Measurements from ENCODE around the gene SNX20.

- TF ChIP-seq, protein P1, sequence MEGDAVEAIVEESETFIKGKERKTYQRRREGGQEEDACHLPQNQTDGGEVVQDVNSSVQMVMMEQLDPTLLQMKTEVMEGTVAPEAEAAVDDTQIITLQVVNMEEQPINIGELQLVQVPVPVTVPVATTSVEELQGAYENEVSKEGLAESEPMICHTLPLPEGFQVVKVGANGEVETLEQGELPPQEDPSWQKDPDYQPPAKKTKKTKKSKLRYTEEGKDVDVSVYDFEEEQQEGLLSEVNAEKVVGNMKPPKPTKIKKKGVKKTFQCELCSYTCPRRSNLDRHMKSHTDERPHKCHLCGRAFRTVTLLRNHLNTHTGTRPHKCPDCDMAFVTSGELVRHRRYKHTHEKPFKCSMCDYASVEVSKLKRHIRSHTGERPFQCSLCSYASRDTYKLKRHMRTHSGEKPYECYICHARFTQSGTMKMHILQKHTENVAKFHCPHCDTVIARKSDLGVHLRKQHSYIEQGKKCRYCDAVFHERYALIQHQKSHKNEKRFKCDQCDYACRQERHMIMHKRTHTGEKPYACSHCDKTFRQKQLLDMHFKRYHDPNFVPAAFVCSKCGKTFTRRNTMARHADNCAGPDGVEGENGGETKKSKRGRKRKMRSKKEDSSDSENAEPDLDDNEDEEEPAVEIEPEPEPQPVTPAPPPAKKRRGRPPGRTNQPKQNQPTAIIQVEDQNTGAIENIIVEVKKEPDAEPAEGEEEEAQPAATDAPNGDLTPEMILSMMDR (IDR thresholded peaks at IDR 0.05 in 4 of 5, conservative IDR thresholded peaks at IDR 0.05 in 1 of 5) = no peak
- no peak for TF ChIP-seq POLR2A (IDR thresholded peaks at IDR 0.05)
Observed at GRCh38 chr16:50643192-50643591, 37.9 kb downstream of the SNX20 start.

Data from gastrocnemius medialis (tissue), 4 donors.